Neural cell (in vitro differentiated cells): Measurements from ENCODE around the gene ADTRP. TPM values are rescaled to one million over a fixed set of nuclear protein-coding genes. Genes with fewer than 3 reads are reported as not detected.

Experiments
- H2AFZ ChIP-seq: fragments of 200-600, 300-800 bp; sonication (generic), shearing (Covaris generic); 2 replicates; pipeline ENCODE4 v1.6.0; 2014; ENCODE audit warnings: low read depth, mild to moderate bottlenecking, antibody characterized with exemption, low read length, moderate library complexity
- H3F3A ChIP-seq: fragments of 200-600 bp; shearing (Covaris generic); 2 replicates; pipeline ENCODE4 v1.6.1; 2016; ENCODE audit warnings: mild to moderate bottlenecking, moderate library complexity, mixed read lengths, antibody characterized with exemption, low read length; ENCODE audit not compliant: insufficient read depth, poor library complexity, severe bottlenecking
- H3K27ac ChIP-seq: fragments of 200-600, 300-800 bp; sonication (generic), shearing (Covaris generic); 2 replicates; pipeline ENCODE4 v1.5.1; 2014; ENCODE audit warnings: mild to moderate bottlenecking, low read length, moderate library complexity
- H3K27me3 ChIP-seq: fragments of 300-800, 200-600 bp; sonication (generic), shearing (Covaris generic); 2 replicates; pipeline ENCODE4 v1.6.0; 2014; ENCODE audit warnings: mild to moderate bottlenecking, low read depth, low read length, moderate library complexity; ENCODE audit not compliant: insufficient read depth
- H3K36me3 ChIP-seq: fragments of 300-800, 200-600 bp; sonication (generic), shearing (Covaris generic); 2 replicates; pipeline ENCODE4 v1.5.1; 2014; ENCODE audit warnings: mild to moderate bottlenecking, antibody characterized with exemption, low read length, moderate library complexity; ENCODE audit not compliant: insufficient read depth
- H3K4me2 ChIP-seq: fragments of 300-800, 200-600 bp; sonication (generic), shearing (Covaris generic); 2 replicates; pipeline ENCODE4 v1.6.0; 2014; ENCODE audit warnings: mild to moderate bottlenecking, low read length
- H3K4me3 ChIP-seq: fragments of 300-800, 200-600 bp; sonication (generic), shearing (Covaris generic); 2 replicates; pipeline ENCODE4 v1.5.1; 2014; ENCODE audit warnings: mild to moderate bottlenecking, low read length, moderate library complexity
- H3K79me2 ChIP-seq: fragments of 200-600 bp; shearing (Covaris generic); replicated peaks from 2 replicates; pipeline ENCODE4 v1.6.0; 2014; ENCODE audit warnings: mild to moderate bottlenecking, low read length, moderate library complexity; ENCODE audit not compliant: insufficient read depth
- H3K9ac ChIP-seq: fragments of 300-800, 200-600 bp; sonication (generic), shearing (Covaris generic); 2 replicates; pipeline ENCODE4 v1.6.1; 2016; ENCODE audit warnings: mild to moderate bottlenecking, low read length, mixed read lengths
- H3K9me2 ChIP-seq: fragments of 200-600 bp; shearing (Covaris generic); 2 replicates; pipeline ENCODE4 v1.6.1; 2016; ENCODE audit warnings: mild to moderate bottlenecking, low read length, mixed read lengths; ENCODE audit not compliant: insufficient read depth
- H3K9me3 ChIP-seq: fragments of 200-600, 300-800 bp; sonication (generic), shearing (Covaris generic); 2 replicates; pipeline ENCODE4 v1.6.1; 2016; ENCODE audit warnings: mild to moderate bottlenecking, mixed run types, low read length, moderate library complexity, mixed read lengths
- H4K20me1 ChIP-seq: fragments of 200-600 bp; shearing (Covaris generic); 2 replicates; pipeline ENCODE4 v1.6.1; 2016; ENCODE audit warnings: mild to moderate bottlenecking, mixed run types; ENCODE audit not compliant: insufficient read depth
- CTCF ChIP-seq: fragments of 450-650 bp; IDR thresholded peaks from 2 replicates; pipeline ENCODE4 v1.5.1; 2014; ENCODE audit warnings: antibody characterized with exemption, mild to moderate bottlenecking, moderate library complexity; ENCODE audit not compliant: poor library complexity, severe bottlenecking
- EP300 ChIP-seq: fragments of 450-650 bp; conservative IDR thresholded peaks from 2 replicates; pipeline ENCODE4 v1.6.1; 2014; ENCODE audit warnings: antibody characterized with exemption, mild to moderate bottlenecking, moderate library complexity; ENCODE audit not compliant: poor library complexity, severe bottlenecking
- EZH2 ChIP-seq: fragments of 200-600, 300-800 bp; shearing (Covaris generic), sonication (generic); IDR thresholded peaks from 2 replicates; pipeline ENCODE4 v1.6.1; 2014; ENCODE audit warnings: antibody characterized with exemption, low read length, borderline replicate concordance, mild to moderate bottlenecking; ENCODE audit not compliant: insufficient read depth, poor library complexity, severe bottlenecking
- MXI1 ChIP-seq: fragments of 450-650 bp; conservative IDR thresholded peaks from 2 replicates; pipeline ENCODE4 v1.6.1; 2014; ENCODE audit warnings: antibody characterized with exemption, mild to moderate bottlenecking; ENCODE audit not compliant: poor library complexity, severe bottlenecking
- POLR2AphosphoS5 ChIP-seq: IDR thresholded peaks from 2 replicates; pipeline ENCODE4 v1.6.1; 2012
- RAD21 ChIP-seq: fragments of 450-650 bp; conservative IDR thresholded peaks from 2 replicates; pipeline ENCODE4 v1.6.1; 2014; ENCODE audit warnings: antibody characterized with exemption, mild to moderate bottlenecking, moderate library complexity
- REST ChIP-seq: IDR thresholded peaks from 2 replicates; pipeline ENCODE4 v1.6.1; 2012; ENCODE audit warnings: borderline replicate concordance
- SMC3 ChIP-seq: fragments of 450-650 bp; conservative IDR thresholded peaks from 2 replicates; pipeline ENCODE4 v1.6.1; 2014; ENCODE audit warnings: antibody characterized with exemption, mild to moderate bottlenecking, moderate library complexity; ENCODE audit not compliant: poor library complexity
- TAF1 ChIP-seq: IDR thresholded peaks from 2 replicates; pipeline ENCODE4 v1.6.1; 2012; ENCODE audit warnings: low read depth
- polyA plus RNA-seq: library from polyadenylated mRNA; depleted of rRNA; stranded (reverse); fragments of >200 nt; gene quantifications from 2 replicates; pipeline ENCODE4 v1.2.3, GENCODE V29; 2014

Gene ADTRP
- polyA plus RNA-seq, 1 donor from 2014 or later: not detected

- Histone ChIP-seq H3K27me3 (peaks cover 7% of the 10 kb centered on the region), H3K27ac (no peak overlapping the region), H3K9me2 (no peaks in the 10 kb centered on the region), H2AFZ (no peak overlapping the region), H3K36me3 (no peaks in the 10 kb centered on the region), H3K79me2 (no peaks in the 10 kb centered on the region), H3K9ac (no peak overlapping the region), H3F3A (no peaks in the 10 kb centered on the region), H3K4me2 (no peak overlapping the region), H4K20me1 (no peaks in the 10 kb centered on the region), H3K9me3 (no peaks in the 10 kb centered on the region), H3K4me3 (no peak overlapping the region)
- no peak for TF ChIP-seq CTCF
- TF ChIP-seq MXI1: no peak
- TF ChIP-seq REST: no peak
- no peak for TF ChIP-seq SMC3
- no peak for TF ChIP-seq POLR2AphosphoS5
- no peak for TF ChIP-seq TAF1
- no peak for TF ChIP-seq EZH2
- TF ChIP-seq EP300: no peak
- TF ChIP-seq RAD21: no peak
Observed at GRCh38 chr6:11774426-11774825, 4.2 kb downstream of the ADTRP start.

GRCh38 chr6:11773581-11773980, 5.0 kb downstream of the ADTRP start:
- Histone ChIP-seq H3K36me3 (no peaks in the 10 kb centered on the region), H3K79me2 (no peaks in the 10 kb centered on the region), H3F3A (no peaks in the 10 kb centered on the region), H4K20me1 (no peaks in the 10 kb centered on the region), H3K4me3 (no peak overlapping the region), H3K27ac (no peak overlapping the region), H3K4me2 (no peak overlapping the region), H3K27me3 (peaks cover 7% of the 10 kb centered on the region), H2AFZ (no peak overlapping the region), H3K9me3 (no peaks in the 10 kb centered on the region), H3K9ac (no peak overlapping the region), H3K9me2 (no peaks in the 10 kb centered on the region)
- TF ChIP-seq MXI1: no peak
- TF ChIP-seq REST: no peak
- no peak for TF ChIP-seq EZH2
- no peak for TF ChIP-seq CTCF
- no peak for TF ChIP-seq EP300
- TF ChIP-seq RAD21: no peak
- no peak for TF ChIP-seq SMC3
- TF ChIP-seq TAF1: no peak
- TF ChIP-seq POLR2AphosphoS5: no peak
